Activated CD4-positive, alpha-beta memory T cell treated with anti-CD3 and anti-CD28 coated beads for 36 hours (primary cell): ENCODE measurements around the gene CACNA2D4. TPM values are rescaled to one million over a fixed set of nuclear protein-coding genes. Genes with fewer than 3 reads are reported as not detected.

ENCODE experiments used
- CTCF ChIA-PET: fragments of 350-600 bp; sonication (Branson Sonifier 250); formaldehyde crosslinking; loops from one replicate; lab custom pipeline; 2021; ENCODE audit warnings: antibody characterized with exemption, inconsistent platforms; lab: Charles Lee
- POLR2A ChIA-PET: fragments of 350-600 bp; sonication (Branson Sonifier 250); formaldehyde crosslinking; loops from one replicate; lab custom pipeline; 2021; ENCODE audit warnings: antibody characterized with exemption; lab: Charles Lee
- DNase-seq: peaks from one replicate; pipeline ENCODE4 v3.0.0-alpha.2; 2020
- H3K27ac Mint-ChIP-seq: one replicate; pipeline ENCODE4 v1.8.0; 2021; ENCODE audit warnings: mixed read lengths
- H3K27me3 Mint-ChIP-seq: one replicate; pipeline ENCODE4 v1.8.0; 2021; ENCODE audit warnings: mixed read lengths
- H3K36me3 Mint-ChIP-seq: one replicate; pipeline ENCODE4 v1.8.0; 2021; ENCODE audit warnings: mixed read lengths
- H3K4me1 Mint-ChIP-seq: one replicate; pipeline ENCODE4 v1.8.0; 2021; ENCODE audit warnings: low read depth, mixed read lengths
- H3K4me3 Mint-ChIP-seq: one replicate; pipeline ENCODE4 v1.8.0; 2021; ENCODE audit warnings: mild to moderate bottlenecking, mixed read lengths
- H3K9me3 Mint-ChIP-seq: one replicate; pipeline ENCODE4 v1.8.0; 2021; ENCODE audit warnings: mixed read lengths
- intact Hi-C: fragments of 100-400 bp; cut with micrococcal nuclease; formaldehyde crosslinking; loops from one replicate; pipeline ENCODE4 v1.15.1; 2023
- total RNA-seq, 2 experiments: library from RNA; stranded (reverse); gene quantifications; one replicate each; pipeline ENCODE4 v1.2.3, GENCODE V29; 2021

The CACNA2D4 gene
- total RNA-seq, 2 experiments from 2014 or later, result 11.7 to 13.3 TPM

DNA sequence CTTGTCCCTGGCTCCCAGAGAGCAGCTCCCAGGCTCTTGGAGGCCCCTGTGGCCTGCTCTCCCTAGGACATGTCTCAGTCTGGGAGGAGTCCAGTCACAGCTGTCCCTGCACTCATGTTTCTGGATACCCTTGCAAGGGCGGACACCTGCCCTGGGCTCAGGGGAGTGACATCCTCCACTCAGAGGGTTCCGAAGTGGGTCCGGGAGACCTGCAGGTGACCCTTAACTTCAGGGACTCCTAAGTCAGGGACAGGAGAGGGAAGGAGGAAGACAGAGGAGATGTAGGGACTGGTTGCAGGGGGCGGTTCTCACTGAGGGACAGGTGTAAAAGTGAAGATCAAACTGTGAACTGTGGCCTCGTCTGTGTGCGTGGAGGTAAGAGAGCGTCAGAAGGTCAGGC is 37.6 kb downstream of the CACNA2D4 start:
- intact Hi-C loops, result no loop called here
- H3K4me3 Mint-ChIP-seq, result no peak overlapping the region
- peaks cover 9% of the 10 kb centered on the region for H3K27me3 Mint-ChIP-seq
- H3K27ac Mint-ChIP-seq, result no peak overlapping the region
- ChIA-PET CTCF (no interaction called here), POLR2A (no interaction called here)
- H3K9me3 Mint-ChIP-seq, result no peaks in the 10 kb centered on the region
- H3K4me1 Mint-ChIP-seq, result no peaks in the 10 kb centered on the region
- no peaks in the 10 kb centered on the region for H3K36me3 Mint-ChIP-seq
- DNase-seq, result no peak

DNA sequence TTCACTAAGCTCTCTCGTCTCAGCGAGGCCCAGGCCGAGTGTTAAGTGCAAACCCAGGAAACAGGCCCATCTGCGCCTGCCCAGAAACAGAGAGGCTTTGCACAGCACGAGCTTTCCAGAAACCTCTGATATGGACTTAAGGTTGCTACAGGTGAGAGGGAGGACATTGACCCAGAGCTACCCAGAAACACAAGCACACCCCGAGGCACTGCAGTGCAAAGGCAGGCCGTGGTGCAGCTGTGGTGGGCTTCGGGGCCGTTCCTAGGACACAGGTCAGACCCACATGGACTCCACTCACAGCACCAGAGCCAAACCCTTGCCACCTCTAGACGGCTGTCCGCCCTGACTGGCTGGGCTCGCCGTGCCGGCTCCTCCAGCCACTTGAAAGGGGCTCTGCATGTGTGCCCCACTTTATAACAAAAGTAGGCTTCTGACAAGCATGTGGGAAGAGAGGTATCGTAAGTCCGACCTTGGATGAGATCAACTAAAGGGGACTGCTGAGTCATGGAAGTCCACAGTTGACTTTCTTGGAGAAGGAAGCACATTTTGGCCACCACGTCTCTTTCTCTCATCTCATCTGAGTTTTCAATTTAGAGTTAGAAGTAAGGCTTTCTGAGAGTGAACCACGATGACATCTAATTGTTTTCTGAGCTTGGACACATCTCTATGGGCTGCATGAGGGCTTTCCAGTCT is 38.2 kb downstream of the CACNA2D4 start:
- no peaks in the 10 kb centered on the region for H3K36me3 Mint-ChIP-seq
- H3K4me1 Mint-ChIP-seq, result no peaks in the 10 kb centered on the region
- intact Hi-C loops, result no loop called here
- no peak for DNase-seq
- H3K27me3 Mint-ChIP-seq, result peaks cover 9% of the 10 kb centered on the region
- no peak overlapping the region for H3K4me3 Mint-ChIP-seq
- no peak overlapping the region for H3K27ac Mint-ChIP-seq
- H3K9me3 Mint-ChIP-seq, result no peaks in the 10 kb centered on the region
- CTCF ChIA-PET, result no interaction called here
- POLR2A ChIA-PET, result no interaction called here

DNA sequence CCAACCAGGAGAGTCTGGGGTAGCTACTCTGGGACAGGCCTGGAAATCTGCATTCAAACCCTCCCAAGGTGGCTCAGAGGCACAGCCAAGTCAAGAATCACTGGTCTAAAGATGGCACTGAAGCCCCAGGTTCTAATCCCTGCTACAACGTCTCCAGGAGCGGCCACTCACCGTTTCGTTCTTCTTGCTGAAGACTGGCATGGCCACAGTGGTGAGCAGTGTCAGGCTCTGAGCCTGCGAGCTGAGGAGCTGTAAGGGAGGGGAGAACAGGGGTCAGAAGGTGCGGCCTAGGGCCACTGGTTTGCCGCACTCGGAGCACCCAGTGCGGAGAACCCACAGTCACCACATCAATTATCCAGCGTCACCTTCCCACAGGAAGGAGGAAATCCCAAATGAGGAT is 38.8 kb downstream of the CACNA2D4 start:
- ChIA-PET POLR2A (no interaction called here), CTCF (no interaction called here)
- DNase-seq, result no peak
- Mint-ChIP-seq H3K4me3 (no peak overlapping the region), H3K27me3 (peaks cover 9% of the 10 kb centered on the region), H3K27ac (no peak overlapping the region), H3K9me3 (no peaks in the 10 kb centered on the region), H3K36me3 (no peaks in the 10 kb centered on the region), H3K4me1 (no peaks in the 10 kb centered on the region)
- intact Hi-C loops, result no loop called here

DNA sequence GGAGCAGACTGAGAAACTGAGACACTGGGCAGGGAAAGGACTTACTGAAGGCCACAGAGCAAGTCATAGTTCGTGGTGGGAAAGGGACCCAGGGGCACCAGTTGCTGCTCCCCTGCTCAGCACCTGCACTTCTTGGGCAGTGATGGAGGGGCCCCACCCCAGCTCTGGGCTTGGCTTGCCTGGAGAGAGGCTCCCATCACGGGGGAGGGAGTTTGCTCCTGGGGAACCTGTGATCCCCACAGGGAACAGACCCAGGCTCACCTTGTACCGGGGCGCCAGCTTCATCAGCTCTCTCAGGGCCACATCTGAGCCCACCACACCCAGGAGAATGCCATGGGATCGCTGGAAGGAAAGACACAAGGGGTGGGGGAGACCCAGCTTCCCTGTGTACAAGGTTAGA is 39.8 kb downstream of the CACNA2D4 start:
- CTCF ChIA-PET, result no interaction called here
- no peak for DNase-seq
- no peaks in the 10 kb centered on the region for H3K9me3 Mint-ChIP-seq
- POLR2A ChIA-PET, result no interaction called here
- H3K27ac Mint-ChIP-seq, result no peak overlapping the region
- H3K4me3 Mint-ChIP-seq, result no peak overlapping the region
- intact Hi-C loops, result no loop called here
- H3K4me1 Mint-ChIP-seq, result no peaks in the 10 kb centered on the region
- H3K27me3 Mint-ChIP-seq, result peaks cover 8% of the 10 kb centered on the region
- H3K36me3 Mint-ChIP-seq, result no peaks in the 10 kb centered on the region

DNA sequence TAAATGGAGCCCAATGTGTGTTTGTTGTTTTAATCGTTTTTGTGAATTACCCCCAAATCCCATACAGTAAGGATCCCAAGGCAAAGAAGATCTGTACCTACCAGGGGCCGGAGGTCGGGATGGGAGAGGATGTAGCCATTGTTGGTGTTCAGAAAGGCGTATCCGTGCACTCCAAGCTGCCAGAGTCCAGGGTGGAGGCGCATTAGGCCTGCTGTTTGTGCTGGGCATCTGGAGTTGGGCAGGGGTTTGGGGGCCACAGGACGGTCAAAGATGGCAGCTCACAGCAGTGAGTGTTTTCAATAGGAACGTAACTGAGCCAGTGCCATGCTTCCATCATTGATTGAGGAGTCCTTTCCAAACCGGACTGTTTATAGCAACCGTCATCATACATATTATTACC is 40.2 kb downstream of the CACNA2D4 start:
- Mint-ChIP-seq H3K4me1 (no peaks in the 10 kb centered on the region), H3K27ac (no peak overlapping the region), H3K4me3 (no peak overlapping the region), H3K27me3 (peaks cover 3% of the 10 kb centered on the region), H3K9me3 (no peaks in the 10 kb centered on the region), H3K36me3 (no peaks in the 10 kb centered on the region)
- ChIA-PET POLR2A (no interaction called here), CTCF (no interaction called here)
- intact Hi-C loops, result no loop called here
- DNase-seq, result no peak

DNA sequence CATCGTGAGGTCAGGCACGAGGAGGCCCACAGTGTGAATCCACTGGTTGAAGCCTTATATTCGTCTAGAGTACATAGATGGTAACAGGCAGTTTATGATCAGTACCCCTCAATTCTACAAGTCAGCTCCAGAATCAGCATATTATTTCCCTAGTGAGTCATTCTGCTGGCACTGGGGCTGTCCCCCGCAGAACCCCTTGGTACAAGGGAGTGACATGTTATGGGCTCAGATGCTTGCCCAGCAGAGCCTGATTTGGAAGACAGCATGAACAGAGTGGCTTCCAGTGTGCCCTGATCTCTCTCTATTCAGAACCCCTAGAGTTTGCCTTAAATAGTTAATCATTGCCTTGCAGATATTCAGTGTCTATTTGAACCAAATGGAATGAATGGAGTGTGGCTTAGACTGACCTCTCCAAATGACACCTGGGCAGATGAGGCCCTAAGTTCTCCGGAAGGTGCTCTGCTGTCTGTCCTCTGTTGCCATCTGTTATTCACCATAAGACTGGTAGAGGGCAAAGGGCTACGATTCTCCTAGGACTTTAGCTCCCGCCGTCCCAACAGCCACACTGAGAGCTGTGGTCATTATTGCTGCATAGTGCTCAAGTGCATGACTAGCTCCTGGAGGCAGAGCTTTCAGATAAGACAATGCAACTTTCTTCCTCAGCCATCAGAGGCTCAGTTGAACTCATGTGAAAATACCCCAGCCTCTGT is 41.1 kb downstream of the CACNA2D4 start:
- Mint-ChIP-seq H3K4me1 (no peaks in the 10 kb centered on the region), H3K4me3 (no peak overlapping the region), H3K27me3 (peaks cover 3% of the 10 kb centered on the region), H3K27ac (no peak overlapping the region), H3K36me3 (no peaks in the 10 kb centered on the region), H3K9me3 (no peaks in the 10 kb centered on the region)
- intact Hi-C loops, result no loop called here
- no peak for DNase-seq
- CTCF ChIA-PET, result no interaction called here
- POLR2A ChIA-PET, result no interaction called here

DNA sequence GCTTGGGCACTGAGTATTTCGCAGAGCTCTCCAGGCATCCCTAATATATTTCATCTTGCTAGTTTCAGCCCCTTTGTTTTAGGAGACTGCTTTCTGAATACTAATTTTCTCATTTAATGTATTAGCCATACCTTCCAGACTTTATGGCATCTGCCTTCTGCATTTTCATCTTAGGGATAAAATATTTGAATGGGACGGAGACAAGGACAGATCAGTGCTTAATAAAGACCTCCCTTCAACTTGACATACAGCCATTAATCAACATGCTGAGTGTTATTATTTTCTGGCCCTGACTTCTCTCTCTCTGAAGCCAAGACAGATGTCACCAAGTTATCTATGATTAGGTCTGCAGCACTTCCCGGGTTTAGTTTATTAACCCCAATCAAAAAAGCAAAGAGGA is 42.4 kb downstream of the CACNA2D4 start:
- POLR2A ChIA-PET, result no interaction called here
- Mint-ChIP-seq H3K36me3 (no peaks in the 10 kb centered on the region), H3K4me1 (no peaks in the 10 kb centered on the region), H3K27ac (no peak overlapping the region), H3K9me3 (peaks cover 6% of the 10 kb centered on the region), H3K4me3 (no peak overlapping the region), H3K27me3 (peaks cover 3% of the 10 kb centered on the region)
- CTCF ChIA-PET, result no interaction called here
- intact Hi-C loops, result no loop called here
- no peak for DNase-seq

DNA sequence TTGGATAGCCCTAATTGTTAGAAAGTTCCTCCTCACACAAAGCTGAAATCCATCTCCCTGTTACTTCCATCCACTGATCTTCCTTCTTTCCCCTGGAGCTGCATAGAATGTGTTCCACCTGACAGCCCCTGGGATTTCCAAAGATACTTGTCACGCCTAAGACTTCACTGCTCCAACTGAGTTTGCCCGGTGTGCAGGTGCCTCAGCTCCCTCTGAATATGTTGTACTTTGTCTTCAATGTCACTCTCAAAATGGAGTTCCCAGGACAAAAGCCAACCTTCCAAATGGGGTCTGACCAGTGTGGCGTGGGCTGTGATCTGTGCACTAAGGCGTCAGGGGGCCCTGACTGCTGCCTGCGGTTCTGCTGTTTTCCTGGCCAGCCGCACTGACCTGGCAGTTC is 42.8 kb downstream of the CACNA2D4 start:
- H3K4me1 Mint-ChIP-seq, result no peaks in the 10 kb centered on the region
- H3K4me3 Mint-ChIP-seq, result no peak overlapping the region
- no peak overlapping the region for H3K27ac Mint-ChIP-seq
- intact Hi-C loops, result no loop called here
- DNase-seq, result no peak
- peaks cover 3% of the 10 kb centered on the region for H3K27me3 Mint-ChIP-seq
- CTCF ChIA-PET, result no interaction called here
- H3K36me3 Mint-ChIP-seq, result no peaks in the 10 kb centered on the region
- POLR2A ChIA-PET, result no interaction called here
- peaks cover 8% of the 10 kb centered on the region for H3K9me3 Mint-ChIP-seq

DNA sequence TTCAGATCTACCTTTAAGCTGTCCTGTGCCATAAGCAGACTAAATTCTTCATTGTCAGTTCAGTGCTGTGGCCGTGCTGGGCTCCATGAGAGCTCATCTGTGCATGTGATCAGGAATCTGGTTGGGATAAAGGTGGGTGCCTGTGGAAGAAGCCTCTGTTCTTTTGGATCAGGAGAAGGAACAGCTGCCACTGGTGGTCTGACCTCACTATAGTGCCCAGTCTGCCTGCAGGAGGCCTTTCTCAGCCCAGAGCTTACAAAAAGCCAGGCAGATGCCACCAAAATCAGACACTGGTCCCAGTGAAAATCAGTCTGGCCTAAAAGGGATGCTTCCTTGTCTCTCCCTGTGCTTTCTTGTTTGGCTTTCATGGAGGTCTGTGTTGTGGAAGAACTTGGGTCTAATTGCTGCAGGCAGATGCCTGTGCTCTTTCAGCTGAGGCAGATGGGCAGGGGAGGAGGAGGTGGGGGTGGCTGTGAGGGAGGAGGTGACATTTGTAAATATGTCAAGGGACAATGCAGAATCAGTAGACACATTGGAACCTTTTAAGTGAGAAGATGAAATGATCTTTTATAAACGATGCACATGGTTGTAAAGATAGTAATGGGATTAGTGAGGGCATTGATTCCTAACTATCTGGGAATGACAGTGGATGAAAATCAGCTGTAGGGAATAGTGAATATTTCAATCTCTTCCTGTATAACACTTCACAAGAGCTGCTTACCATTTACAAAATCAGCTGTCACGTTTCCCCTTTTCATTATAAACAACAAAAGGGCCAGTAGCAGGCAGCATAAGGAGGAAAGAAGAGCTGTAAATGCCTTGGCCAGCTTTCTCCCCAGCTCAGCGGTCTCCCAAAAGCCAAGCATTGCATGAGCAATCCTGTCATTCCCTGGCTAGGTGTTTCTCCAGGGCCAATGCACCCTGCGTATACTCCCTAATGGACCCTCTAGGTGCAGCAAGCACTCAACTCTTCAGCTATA is 44.6 kb downstream of the CACNA2D4 start:
- intact Hi-C loops, result no loop called here
- Mint-ChIP-seq H3K9me3 (peaks cover 8% of the 10 kb centered on the region), H3K4me1 (no peaks in the 10 kb centered on the region), H3K36me3 (no peaks in the 10 kb centered on the region), H3K27ac (no peak overlapping the region), H3K27me3 (peaks cover 8% of the 10 kb centered on the region), H3K4me3 (no peak overlapping the region)
- POLR2A ChIA-PET, result no interaction called here
- CTCF ChIA-PET, result no interaction called here
- DNase-seq, result no peak

DNA sequence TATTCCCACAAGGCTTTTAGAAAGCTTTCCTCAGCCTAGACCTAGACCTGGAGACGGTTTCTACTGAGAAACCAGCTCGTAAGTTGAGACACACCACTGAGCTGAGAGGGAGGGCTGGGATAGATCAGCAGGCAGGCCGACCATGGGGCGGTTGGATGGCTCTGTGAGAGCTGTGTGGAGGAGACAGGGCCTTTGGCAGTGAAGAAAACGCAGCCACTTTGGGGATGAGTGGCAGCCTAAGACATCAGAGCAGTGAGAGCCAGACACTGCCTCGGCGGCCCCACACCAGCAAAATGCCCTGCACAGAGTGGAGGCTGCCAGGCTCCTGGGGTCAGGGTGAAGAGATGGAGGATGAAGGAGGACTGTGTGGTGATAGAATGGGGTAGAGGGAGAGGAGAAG is 46.0 kb downstream of the CACNA2D4 start:
- ChIA-PET CTCF (no interaction called here), POLR2A (no interaction called here)
- intact Hi-C loops, result no loop called here
- Mint-ChIP-seq H3K9me3 (peaks cover 8% of the 10 kb centered on the region), H3K27me3 (peaks cover 18% of the 10 kb centered on the region), H3K27ac (no peak overlapping the region), H3K4me1 (no peaks in the 10 kb centered on the region), H3K4me3 (no peak overlapping the region), H3K36me3 (no peaks in the 10 kb centered on the region)
- no peak for DNase-seq

DNA sequence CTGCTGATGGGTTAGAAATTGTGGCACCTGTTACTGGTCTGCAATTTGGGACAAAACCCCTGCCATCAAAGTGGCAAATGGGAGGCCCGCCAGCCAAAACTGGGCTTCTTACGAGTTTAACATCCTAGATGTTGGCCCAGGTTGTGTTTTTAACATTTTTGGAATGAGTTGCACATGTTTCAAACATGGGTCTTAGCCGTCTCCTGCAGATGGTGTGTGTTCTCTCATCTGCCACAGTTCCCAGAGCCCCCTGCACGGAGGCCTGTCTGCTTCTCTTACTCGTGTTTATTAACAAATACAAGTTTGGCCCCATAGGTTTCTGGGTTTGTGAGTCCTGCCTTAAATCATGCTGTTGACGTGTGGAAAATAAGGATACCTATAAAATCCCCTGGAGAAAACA is 46.5 kb downstream of the CACNA2D4 start:
- Mint-ChIP-seq H3K27ac (no peak overlapping the region), H3K36me3 (no peaks in the 10 kb centered on the region), H3K27me3 (peaks cover 20% of the 10 kb centered on the region), H3K4me3 (no peak overlapping the region), H3K9me3 (peaks cover 8% of the 10 kb centered on the region), H3K4me1 (no peaks in the 10 kb centered on the region)
- intact Hi-C loops, result no loop called here
- ChIA-PET CTCF (no interaction called here), POLR2A (no interaction called here)
- DNase-seq, result no peak
